Measurements from ENCODE around the gene CD244.
A peak's percentile ranks its signal among the peaks of the same experiment; 100 is the strongest.

CD244 gene

DNA sequence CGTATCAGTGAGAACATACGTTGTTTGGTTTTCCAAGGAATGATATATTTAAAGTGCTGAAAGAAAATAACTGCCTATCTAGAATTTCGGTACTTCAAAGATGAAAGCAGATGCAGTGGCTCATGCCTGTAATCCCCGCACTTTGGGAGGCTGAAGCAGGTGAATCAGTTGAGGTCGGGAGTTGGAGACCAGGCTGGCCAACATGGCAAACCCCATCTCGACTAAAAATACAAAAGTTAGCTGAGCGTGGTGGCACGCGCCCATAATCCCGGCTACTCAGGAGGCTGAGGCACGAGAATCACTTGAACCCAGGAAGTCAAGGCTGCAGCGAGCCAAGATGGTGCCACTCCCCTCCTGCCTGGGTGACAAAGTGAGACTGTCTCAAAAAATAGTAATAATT, 16.4 kb downstream of the CD244 start:
- no peak for DNase-seq (ENCODE audit: low read depth)

DNA sequence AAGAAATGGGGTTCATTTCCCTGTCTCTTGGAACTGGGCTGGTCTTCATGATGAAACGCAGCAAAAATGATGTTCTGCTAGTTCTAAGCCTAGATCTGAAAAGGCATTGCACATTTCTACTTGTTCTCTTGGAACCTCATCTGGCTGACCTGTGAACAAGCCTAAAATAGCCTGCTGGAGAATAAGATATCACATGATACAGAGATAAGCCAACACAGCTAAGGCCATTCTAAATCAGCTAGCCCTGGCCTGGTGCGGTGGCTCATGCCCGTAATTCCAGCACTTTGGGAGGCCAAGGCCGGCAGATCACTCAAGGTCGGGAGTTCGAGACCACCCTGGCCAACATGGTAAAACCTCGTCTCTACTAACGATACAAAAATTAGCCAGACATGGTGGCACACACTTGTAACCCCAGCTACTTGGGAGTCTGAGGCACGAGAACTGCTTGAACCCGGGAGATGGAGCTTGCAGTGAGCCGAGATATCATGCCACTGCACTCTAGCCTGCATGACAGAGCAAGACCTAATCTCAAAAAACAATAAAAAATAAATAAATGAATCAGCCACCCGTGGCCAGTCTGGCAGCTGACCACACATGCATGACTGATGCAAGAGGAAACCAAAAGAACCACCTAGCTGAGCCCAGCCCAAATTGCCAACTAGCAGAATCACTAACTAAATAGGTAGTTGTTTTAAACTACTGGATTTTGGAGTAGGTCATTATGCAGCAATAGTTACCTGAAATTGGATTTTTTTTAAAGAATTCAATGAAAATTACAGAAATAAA, 18.0 kb downstream of the CD244 start:
- DNase-seq (ENCODE audit: low read depth): no peak

DNA sequence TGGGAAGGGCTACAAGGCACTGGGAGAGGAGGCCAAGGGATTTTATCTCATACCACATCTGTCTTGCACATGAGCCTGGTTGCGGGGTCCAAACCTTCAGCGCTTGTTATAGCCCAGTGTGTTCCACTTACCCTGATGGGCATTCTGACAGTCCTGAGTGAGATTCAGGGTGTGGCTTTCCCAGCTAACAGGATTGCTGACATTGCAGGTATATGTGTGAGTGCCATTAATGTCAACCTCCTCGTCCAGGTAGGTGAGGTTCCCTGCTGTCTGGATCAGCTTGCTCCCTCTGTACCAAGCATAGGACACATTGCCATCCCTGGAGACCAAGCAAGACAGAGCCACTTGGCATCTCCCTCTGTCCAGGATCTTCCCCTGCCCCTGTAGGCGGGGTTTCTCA, 21.6 kb downstream of the CD244 start:
- DNase-seq (ENCODE audit: low read depth): no peak

DNA sequence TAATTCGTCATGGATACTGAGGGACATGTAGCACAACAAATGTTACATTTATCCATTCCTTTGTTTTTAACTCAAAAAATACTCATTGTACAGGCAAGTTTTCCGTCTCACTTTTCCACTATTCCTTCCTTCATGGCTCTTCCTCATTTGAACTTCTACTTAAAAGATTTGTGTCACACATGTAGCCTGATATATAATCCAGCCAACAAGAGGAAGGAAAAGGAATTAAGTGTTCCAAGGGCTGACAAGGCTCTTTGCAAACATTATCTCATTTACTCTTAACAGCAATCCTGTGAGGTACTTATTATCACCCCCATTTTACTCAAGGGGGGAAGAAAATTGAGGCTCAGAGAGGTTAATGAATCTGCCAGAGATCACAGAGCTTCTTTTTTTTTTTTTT, 22.9 kb downstream of the CD244 start:
- no peak for DNase-seq (ENCODE audit: low read depth)

DNA sequence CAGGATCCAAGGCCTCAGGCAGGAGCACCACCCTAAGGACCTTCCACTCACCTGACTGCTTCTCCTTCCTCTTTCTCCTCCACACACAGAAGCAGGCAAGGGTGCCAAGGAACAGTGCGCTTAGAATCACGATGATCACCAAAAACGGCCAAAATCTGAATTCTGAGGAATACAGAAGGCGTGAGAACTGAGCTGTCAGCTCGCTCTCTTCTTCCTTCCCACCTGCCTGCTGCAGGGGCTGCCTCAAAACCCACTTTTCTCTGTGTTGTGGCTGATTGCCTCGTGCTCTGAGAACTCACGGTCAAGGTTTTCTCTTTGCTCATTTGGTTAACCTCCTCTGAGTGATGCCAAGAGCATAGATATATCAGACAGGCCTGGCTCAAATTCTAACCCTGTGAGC, 23.8 kb downstream of the CD244 start:
- DNase-seq (ENCODE audit: low read depth): no peak

DNA sequence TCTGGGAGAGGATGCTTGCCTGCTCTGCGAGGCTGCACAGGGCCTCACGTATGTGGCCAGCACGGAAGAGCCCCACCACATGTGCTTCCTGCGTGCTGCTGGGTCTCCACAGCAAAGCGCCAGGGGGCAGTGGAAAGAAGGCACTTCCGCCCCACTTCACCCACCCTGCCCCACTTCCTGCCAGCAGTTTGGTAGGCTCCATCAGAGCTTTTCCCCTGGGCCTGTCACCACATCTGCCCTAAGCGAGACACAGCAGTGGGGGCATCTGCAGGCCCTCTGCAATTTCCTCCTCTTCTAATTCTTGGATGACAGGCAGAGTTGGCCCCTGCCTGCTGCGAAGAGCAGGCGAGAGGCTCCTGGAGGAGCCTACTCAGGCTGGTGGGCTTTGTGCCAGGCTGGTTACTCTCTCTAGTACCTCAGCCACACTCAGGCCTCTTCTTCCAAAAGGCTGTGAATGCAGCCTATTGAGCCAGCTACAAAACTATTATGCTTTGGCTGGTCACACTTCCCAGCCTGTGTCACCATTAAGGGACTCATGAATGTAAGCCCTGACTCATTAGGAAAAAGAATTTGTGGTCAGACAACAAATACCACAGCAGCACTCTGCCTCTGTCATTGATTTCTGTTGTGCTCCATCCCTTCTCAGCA, 25.0 kb downstream of the CD244 start:
- DNase-seq (ENCODE audit: low read depth): no peak

DNA sequence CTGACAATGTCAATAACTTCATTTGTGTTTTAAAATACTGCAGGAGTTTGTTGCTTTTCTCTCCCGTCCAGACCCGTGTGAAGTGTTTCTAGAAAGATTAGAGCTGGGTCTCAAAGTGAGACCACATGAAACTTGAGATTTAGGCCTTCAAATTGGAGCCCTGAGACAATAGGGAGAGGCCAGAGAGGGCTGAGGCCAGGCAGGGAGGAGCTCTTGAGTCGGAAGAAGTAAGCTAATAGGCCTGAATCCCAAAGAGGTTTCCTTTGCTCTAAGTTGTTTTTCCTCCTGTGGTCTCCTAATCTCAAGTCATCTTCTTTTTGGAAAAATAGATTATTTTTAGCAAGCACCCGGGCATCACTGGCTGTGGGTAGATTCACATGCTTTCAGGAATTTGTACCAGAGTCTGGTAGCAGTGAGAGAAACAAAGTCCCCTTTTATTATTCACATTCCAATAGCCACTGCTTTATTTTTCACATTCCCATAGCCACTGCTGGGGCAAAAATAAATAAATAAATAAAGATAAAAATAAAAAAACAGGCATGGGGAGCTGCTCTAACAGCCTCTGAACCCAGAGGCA, 25.6 kb downstream of the CD244 start:
- DNase-seq (ENCODE audit: low read depth): no peak

DNA sequence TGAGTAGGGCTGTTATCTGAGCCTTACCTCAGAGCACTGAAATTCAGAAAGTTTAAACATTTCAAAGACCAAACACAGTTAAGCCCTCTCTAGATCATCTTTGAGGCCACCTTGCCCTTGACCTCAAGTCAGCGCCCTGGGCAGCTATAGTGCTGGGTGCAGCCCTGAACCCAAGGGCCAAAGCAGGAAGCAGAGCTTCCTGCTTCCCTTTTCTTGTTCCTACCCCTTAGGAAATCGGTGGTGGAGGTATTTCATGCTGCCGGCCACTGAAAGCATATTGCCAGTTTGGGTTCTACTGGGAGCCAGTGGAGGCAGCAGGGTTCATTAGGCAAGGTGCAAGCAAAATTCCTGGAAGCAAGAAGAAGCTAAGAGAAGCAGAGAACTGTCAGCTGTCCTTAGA, 26.1 kb downstream of the CD244 start:
- DNase-seq (ENCODE audit: low read depth): no peak

DNA sequence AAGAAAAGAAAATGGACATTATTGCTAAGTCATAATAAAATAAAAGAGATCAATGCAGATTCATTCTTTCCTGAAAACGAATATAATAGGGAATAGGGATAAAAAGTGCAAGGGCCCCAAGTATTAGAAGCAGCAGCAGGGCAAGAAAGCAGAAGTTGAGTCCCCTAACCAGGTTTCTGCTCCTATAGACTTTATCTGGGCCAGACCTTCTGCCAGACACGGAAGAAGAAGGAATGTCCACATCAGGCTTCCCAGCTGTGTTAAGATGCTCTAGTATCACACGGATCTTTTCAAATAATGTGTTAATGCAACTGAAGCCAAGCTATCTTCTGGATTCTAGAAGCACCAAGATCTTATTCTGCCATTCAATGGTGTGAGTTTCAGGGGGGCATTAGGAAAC, 26.9 kb downstream of the CD244 start:
- no peak for DNase-seq (ENCODE audit: low read depth)

DNA sequence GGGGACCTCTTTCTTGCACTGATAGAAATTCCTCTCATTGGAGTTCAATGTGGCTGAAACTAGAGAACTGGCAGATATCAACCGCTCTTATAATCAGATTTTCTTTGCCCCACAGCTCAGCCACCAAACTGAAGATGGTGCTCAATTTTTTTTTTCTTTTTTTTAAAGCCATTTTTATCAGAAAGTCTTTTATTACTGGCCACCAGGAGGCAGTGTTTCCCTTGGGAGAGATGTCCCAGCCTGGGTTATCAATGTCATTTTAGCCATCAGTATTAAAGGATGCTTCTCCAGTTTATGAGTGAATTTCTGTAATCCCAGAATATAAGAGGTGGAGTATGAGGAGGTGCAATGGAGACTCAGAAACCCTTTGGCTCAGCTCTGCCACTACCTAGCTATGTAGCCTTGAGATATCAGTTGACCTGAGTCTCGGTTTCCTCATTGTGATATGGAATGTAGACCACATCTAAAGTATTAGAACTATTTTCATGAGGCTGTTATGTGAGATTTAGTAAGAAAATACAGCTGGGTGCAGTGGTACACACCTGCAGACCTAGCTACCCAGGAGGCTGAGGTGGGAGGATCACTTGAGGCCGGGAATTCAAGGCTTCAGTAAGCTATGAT, 27.6 kb downstream of the CD244 start:
- DNase-seq (ENCODE audit: low read depth): peak; percentile 45

DNA sequence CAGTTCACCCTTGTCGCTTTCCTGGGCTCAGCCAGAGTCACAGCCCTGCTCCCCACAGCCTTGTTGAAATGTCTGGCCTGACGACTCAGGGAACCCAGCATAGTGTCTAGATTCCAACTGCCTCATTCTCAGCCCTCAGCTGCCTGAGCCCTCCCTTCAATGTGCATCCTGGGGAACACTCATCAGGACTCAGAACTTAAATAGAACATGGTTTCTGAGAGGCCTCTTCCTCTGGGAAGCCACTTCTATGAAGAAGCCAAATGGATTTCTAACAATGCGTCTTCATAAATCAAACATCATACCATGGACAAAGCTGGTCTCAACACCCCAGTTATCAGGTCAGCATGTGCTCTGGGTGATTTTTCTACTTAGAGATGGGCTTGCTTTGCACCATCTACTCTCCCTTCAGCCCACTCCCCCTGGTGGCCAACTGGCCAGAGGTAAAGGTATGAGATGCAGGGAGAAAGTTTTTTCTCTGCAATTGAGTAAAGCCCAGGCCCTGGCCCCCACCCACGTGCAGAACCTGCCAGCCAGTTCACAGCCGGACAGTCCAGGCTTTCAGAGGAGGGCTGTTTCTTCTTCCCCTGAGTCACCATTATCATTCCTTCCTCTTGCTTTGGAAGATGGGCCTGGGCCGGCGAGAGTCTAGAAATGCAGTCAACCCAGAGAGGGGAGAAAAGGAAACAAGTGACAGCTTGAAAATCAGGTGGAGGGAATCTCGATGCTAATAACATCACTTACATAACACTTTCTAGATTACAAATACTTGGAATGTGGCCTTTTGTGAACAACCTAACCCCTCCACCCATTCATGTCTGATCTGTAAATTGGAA, 32.1 kb downstream of the CD244 start:
- DNase-seq (ENCODE audit: low read depth): peak; percentile 56

DNA sequence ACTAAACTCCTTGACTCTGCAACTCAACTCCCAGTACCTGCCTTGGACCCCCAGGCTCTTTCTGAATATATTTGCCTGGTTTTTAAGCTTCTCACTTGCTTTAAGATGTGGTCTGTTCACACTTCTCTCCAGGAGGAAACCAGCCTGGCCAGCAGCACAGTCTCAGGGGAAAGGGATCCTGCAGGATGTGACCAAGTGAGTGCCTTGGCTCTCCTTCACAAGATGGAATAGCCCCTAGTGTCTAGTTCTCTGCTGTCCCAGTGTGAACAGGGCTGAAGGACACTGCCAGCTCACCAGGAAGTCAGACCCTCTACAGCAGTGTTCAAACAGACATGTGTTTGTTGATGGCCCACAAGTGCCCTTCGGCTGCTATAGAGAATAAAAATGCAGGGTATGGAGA, 32.9 kb downstream of the CD244 start:
- DNase-seq (ENCODE audit: low read depth): no peak

DNA sequence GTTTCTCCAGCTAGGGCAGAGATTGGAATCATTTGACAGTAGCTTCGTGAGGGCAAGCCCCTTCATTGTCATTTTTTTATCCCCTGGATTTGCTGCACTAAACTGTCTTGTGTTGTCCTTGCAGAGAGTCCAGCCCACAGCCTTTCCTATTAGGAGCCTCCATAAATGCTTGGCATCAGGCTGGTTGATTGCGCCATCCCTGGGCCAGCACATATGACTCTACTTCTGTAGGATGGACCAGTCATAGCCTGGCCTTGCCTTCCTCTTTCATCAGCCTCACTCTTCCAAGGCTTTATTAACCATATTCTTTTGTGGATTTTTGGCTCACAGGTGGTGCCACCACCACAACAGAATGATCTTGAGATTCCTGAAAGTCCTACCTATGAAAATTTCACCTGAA, 35.3 kb downstream of the CD244 start:
- no peak for DNase-seq (ENCODE audit: low read depth)

DNA sequence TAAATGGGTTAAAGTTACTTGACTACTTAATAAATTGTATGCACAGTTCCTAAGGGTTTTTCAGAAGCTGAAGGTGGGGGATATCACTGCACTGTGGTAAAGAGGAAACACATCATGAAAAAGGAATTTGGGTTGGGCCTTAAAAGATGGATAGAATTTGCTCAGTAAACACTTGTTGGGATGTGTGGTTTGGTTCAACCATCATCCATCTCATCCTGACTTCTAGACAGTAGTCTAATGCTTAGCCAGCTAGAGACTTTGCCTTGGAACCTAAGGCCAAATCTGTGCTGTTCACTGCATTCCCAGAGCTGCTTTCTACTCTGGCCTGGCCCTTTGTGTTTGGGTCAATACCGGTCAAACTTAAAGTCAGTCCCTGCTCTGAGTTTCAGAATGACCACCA, 36.1 kb downstream of the CD244 start:
- no peak for DNase-seq (ENCODE audit: low read depth)

DNA sequence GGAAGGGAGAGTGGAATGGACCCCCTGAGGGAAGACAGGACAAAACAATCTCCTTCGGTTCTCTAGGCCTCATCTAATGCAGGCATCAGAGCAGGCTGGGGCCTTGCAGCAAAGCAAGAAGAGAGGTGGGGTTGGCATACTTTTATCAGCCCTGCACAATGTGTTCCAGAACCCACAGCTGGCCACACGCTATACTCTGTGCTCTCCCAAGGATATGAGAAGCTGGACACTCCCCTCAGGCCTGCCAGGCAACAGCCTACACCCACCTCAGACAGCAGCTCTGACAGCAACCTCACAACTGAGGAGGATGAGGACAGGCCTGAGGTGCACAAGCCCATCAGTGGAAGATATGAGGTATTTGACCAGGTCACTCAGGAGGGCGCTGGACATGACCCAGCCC, 39.4 kb downstream of the CD244 start:
- no peak for DNase-seq (ENCODE audit: low read depth)

DNA sequence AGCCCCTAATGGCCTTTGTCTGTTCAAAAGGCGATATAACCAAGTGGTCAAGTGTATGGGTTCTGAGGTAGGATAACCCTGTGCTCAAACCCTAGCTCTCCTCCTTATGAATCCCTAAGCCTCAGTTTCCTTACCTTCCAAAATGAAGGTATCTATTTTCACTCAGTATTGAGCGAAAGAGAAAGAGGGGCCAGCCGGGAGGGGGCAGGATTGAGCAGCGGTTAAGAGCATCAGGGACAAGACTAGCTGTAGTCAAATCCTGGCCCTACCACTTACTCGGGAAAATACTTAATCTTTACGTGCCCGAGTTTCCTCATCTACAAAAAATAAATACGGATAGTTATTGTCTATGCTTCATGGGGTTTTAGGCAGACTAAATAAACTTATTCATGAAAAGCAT, 41.1 kb downstream of the CD244 start:
- DNase-seq (ENCODE audit: low read depth): no peak

DNA sequence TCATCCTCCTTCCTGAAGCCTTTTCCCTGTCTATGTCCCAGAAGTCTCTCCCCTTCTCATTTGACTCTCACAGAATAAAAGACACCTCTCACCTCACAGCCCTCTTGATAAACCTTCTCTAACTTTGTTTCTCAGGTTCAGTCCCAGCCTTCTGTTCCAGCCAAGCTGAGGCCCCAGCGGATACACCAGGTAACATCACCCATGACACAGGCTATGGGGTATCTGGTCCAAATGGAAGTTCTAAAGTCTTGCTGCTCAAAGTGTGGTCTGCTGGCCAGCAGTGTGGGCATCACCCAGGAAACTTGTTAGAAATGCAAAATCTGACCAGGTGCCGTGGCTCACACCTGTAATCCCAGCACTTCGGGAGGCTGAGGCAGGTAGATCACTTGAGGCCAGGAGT, 43.5 kb downstream of the CD244 start:
- no peak for DNase-seq (ENCODE audit: low read depth)

DNA sequence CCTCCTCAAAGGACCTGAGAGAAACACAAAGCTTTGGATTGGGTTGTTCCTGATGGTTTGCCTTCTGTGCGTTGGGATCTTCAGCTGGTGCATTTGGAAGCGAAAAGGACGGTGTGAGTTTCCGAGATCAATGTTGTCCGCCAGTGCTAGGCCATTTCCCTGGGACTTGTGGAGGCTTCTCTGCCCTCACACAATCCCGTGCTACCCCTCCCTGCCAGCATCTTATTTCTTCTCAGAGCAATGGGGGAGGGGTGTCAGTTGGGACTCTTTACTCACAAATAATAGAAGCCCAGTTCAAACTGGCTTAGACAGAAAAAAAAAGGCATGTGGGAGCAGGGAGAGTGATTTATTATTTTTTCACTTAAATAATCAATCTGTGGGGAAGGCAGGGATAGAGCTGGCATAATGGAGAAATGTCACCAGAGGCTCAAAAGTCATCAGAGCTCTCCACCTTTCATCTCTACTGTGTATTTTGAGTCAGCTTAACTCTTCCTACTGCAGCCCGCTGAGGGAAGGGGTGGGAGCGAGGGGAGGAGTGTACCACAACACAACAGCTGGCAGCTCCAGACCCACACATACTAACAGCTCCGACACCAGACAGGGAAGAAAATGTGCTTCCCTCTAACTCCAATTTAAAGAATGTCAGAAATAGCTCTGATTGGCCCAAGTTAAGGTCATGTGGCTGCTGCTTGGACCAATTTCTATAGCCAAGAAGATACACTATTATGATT, 44.3 kb downstream of the CD244 start:
- DNase-seq (ENCODE audit: low read depth): no peak

DNA sequence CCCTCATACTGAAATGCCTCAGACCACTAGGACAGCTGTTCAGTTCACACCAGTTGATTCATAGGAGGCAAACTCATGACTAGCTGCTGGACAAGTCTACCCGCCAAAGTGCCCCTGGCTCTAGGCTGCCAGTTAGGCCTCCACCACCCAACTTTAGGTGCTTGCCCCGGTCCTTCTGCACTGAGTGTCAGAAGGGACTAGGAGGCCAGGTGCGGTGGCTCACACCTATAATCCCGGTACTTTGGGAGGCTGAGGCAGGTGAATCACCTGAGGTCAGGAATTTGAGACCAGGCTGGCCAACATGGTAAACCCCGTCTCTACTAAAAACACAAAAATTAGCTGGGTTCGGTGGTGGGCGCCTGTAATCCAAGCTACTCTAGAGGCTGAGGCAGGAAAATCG, 47.8 kb downstream of the CD244 start:
- DNase-seq (ENCODE audit: low read depth): no peak

DNA sequence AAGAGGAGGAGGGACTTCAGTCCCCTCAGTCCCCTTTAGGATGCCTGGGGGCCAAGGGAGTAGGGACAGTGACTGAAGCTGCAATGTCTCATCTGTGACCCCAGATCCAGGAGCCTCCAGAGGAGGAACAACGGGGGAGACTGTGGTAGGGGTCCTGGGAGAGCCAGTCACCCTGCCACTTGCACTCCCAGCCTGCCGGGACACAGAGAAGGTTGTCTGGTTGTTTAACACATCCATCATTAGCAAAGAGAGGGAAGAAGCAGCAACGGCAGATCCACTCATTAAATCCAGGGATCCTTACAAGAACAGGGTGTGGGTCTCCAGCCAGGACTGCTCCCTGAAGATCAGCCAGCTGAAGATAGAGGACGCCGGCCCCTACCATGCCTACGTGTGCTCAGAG, 48.4 kb downstream of the CD244 start:
- DNase-seq (ENCODE audit: low read depth): no peak

DNA sequence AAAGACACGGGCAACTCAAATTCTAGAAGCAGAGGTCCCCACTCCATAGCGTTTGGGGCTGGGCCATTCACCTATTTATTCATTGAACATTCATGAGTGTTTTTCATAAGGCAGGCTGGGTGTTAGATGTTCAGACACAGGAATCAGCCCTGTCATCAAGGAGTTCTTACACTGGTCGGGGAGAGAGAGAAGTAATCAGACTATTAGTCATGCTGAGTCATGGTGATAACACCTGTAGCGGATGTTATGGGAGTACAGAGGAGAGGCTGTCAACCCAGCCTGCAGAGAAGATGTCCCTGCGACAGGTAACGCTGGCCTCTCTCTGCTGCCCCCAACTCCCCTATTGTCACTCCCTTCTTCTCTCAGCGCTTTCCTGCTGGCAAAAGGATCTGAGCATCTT, 49.5 kb downstream of the CD244 start:
- peak; percentile 14 for DNase-seq (ENCODE audit: low read depth)

DNA sequence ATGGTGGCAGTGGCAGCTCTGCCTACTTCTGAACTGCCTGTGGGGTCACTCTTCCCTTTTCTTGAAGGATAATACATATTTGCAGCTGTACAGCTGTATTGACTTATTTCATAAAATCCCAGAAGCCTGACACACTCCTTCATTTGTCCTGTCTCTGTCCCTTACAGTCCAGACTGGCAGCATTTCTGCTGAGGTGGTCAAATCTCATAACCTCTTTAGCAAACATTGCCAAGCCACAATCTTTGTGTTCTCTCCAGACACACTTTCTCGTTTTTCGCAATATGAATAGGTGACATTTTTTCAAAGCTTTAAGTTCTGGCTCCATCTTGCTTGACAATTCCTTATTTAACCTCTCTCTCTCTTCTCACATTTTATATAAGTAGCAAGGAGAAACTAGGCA, 51.5 kb downstream of the CD244 start:
- no peak for DNase-seq (ENCODE audit: low read depth)
